A549 (cell line): ENCODE results near the gene VSTM1. TPM values are rescaled to one million over a fixed set of nuclear protein-coding genes. Genes with fewer than 3 reads are reported as not detected.
A peak's percentile ranks its signal among the peaks of the same experiment; 100 is the strongest.

Experiments used
- ATAC-seq, 2 experiments: fragments of 200-7000 bp in 1 of 2; fragments of >200 bp in 1 of 2; cut with Nextera tagmentation in 1 of 2; cut with Tn5 transposase in 1 of 2; 3 replicates each; pipeline versions ENCODE4 v1.8.0 to v1.9.1; 2018 to 2020; ENCODE audit warnings: mild to moderate bottlenecking in 1 of 2, moderate library complexity in 1 of 2
- CTCF ChIA-PET: fragments of 300-600 bp; sonication (Branson Sonifier 250); formaldehyde crosslinking; extraction: SDS; loops from one replicate; lab custom pipeline; 2021; ENCODE audit warnings: antibody characterized with exemption, inconsistent platforms; lab: Yijun Ruan, JAX
- POLR2A ChIA-PET: fragments of 350-600 bp; formaldehyde crosslinking; extraction: SDS; loops from one replicate; lab custom pipeline; 2021; ENCODE audit warnings: antibody characterized with exemption, inconsistent platforms; lab: Yijun Ruan, JAX
- DNase-seq, 2 experiments: peaks; one replicate each; pipeline versions ENCODE4 v3.0.0 to v3.0.0-alpha.2; 2011 to 2016; ENCODE audit warnings: low read depth in 1 of 2, low spot score in 1 of 2
- FAIRE-seq: peaks from 2 replicates; lab custom pipeline; 2011; peaks lifted over from hg19 to GRCh38; lab: Jason Lieb, UNC
- H3K27ac ChIP-seq, 2 experiments: fragments of >200 bp; sonication (Bioruptor Twin); formaldehyde crosslinking; 3 replicates each; pipeline ENCODE4 v1.5.1; 2016 to 2017
- H3K4me1 ChIP-seq: fragments of >200 bp; sonication (Bioruptor Twin); formaldehyde crosslinking; 3 replicates; pipeline ENCODE4 v1.6.1; 2016
- H3K4me2 ChIP-seq: fragments of >200 bp; sonication (Bioruptor Twin); formaldehyde crosslinking; 3 replicates; pipeline ENCODE4 v1.6.1; 2016
- H3K4me3 ChIP-seq: fragments of >200 bp; sonication (Bioruptor Twin); formaldehyde crosslinking; 3 replicates; pipeline ENCODE4 v1.5.1; 2016
- H3K9me3 ChIP-seq: fragments of >200 bp; sonication (Bioruptor Twin); formaldehyde crosslinking; 3 replicates; pipeline ENCODE4 v1.6.1; 2016
- CBX8 ChIP-seq: fragments of 200-600 bp; sonication (generic); IDR thresholded peaks from 2 replicates; pipeline ENCODE4 v1.6.1; 2016
- CEBPB ChIP-seq, 2 experiments: fragments of >200 bp in 1 of 2; sonication (Bioruptor Twin) in 1 of 2; formaldehyde crosslinking in 1 of 2; IDR thresholded peaks; 2 replicates each; pipeline ENCODE4 v1.6.1; 2012 to 2016
- E2F6 ChIP-seq: IDR thresholded peaks from 2 replicates; pipeline ENCODE4 v1.6.1; 2012; ENCODE audit warnings: low read depth, borderline replicate concordance
- ESRRA ChIP-seq: fragments of 150-350 bp; IDR thresholded peaks from 2 replicates; pipeline ENCODE4 v1.6.1; 2014; ENCODE audit warnings: mild to moderate bottlenecking, low read length, borderline replicate concordance
- FOSL2 ChIP-seq, 2 experiments: fragments of 450-650 bp in 1 of 2; fragments of >200 bp in 1 of 2; sonication (Bioruptor Twin) in 1 of 2; formaldehyde crosslinking; IDR thresholded peaks; 2 replicates each; pipeline versions ENCODE4 v1.5.0 to v1.6.1; 2016 to 2020; ENCODE audit warnings: mild to moderate bottlenecking in 1 of 2, moderate library complexity in 1 of 2
- GATA3 ChIP-seq: IDR thresholded peaks from 2 replicates; pipeline ENCODE4 v1.6.1; 2012; ENCODE audit warnings: borderline replicate concordance
- HEYL ChIP-seq: fragments of 250-450 bp; sonication (Bioruptor Pico); IDR thresholded peaks from 2 replicates; pipeline ENCODE4 v1.8.0; 2021; ENCODE audit warnings: mild to moderate bottlenecking, moderate library complexity
- HMGXB4 ChIP-seq: fragments of 250-450 bp; sonication (Bioruptor Pico); IDR thresholded peaks from 2 replicates; pipeline ENCODE4 v1.5.0; 2021; ENCODE audit warnings: mild to moderate bottlenecking, moderate library complexity, borderline replicate concordance
- HOXB13 ChIP-seq: fragments of 250-450 bp; sonication (Bioruptor Pico); IDR thresholded peaks from 2 replicates; pipeline ENCODE4 v1.5.0; 2020; ENCODE audit warnings: low read depth, mild to moderate bottlenecking, moderate library complexity
- JUN ChIP-seq, 2 experiments: fragments of >200 bp; sonication (Bioruptor Twin); formaldehyde crosslinking; IDR thresholded peaks; 2 replicates in 1 of 2; 3 replicates in 1 of 2; pipeline ENCODE4 v1.6.1; 2016 to 2017
- KDM5A ChIP-seq: fragments of 200-600 bp; sonication (generic); IDR thresholded peaks from 2 replicates; pipeline ENCODE4 v1.6.1; 2016; ENCODE audit warnings: antibody characterized with exemption, mild to moderate bottlenecking
- NPAS2 ChIP-seq: fragments of 250-450 bp; sonication (Bioruptor Pico); IDR thresholded peaks from 2 replicates; pipeline ENCODE4 v1.8.0; 2022; ENCODE audit warnings: mild to moderate bottlenecking, moderate library complexity, borderline replicate concordance
- PBX3 ChIP-seq: IDR thresholded peaks from 2 replicates; pipeline ENCODE4 v1.6.1; 2012
- PHF8 ChIP-seq: fragments of 200-600 bp; sonication (generic); IDR thresholded peaks from 2 replicates; pipeline ENCODE4 v1.6.1; 2016; ENCODE audit warnings: low read depth, mild to moderate bottlenecking, antibody characterized with exemption, moderate library complexity, borderline replicate concordance
- RCOR1 ChIP-seq: fragments of 150-350 bp; IDR thresholded peaks from 2 replicates; pipeline ENCODE4 v1.6.1; 2014; ENCODE audit warnings: antibody characterized with exemption, low read length, low read depth
- TFCP2L1 ChIP-seq: fragments of 250-450 bp; sonication (Bioruptor Pico); IDR thresholded peaks from 2 replicates; pipeline ENCODE4 v1.5.0; 2021; ENCODE audit warnings: mild to moderate bottlenecking
- USF2 ChIP-seq: fragments of 450-650 bp; IDR thresholded peaks from 2 replicates; pipeline ENCODE4 v1.6.1; 2014; ENCODE audit warnings: antibody characterized with exemption
- ZSCAN20 ChIP-seq: fragments of 250-450 bp; sonication (Bioruptor Pico); IDR thresholded peaks from 2 replicates; pipeline ENCODE4 v1.8.0; 2022; ENCODE audit warnings: mild to moderate bottlenecking, moderate library complexity
- WGBS: methylation state at CpG from one replicate; pipeline ENCODE4 v1.1.6; 2017; ENCODE audit errors: missing lambda C conversion rate; 5-methylcytosine and 5-hydroxymethylcytosine counted together
- polyA plus RNA-seq, 4 experiments: library from polyadenylated mRNA; depleted of rRNA in 3 of 4; stranded (reverse); fragments of >200 nt; fragmentation: RNase III in 1 of 4; extraction: RNeasy Plus Mini Kit Qiagen cat#74134 plus additional on column Dnase treatment in 1 of 4; gene quantifications; 2 replicates in 3 of 4; 3 replicates in 1 of 4; pipeline ENCODE4 v1.2.3, GENCODE V29; 2011 to 2017
- TF ChIP-seq, protein P1 (sequence below): fragments of >200 bp; sonication (Bioruptor Twin); formaldehyde crosslinking; IDR thresholded peaks from 3 replicates; pipeline ENCODE4 v1.5.1; 2016

Gene VSTM1
- polyA plus RNA-seq, 2 of the 4 experiments (the other 2 are of a cell fraction), result 0.25 to 0.50 TPM

DNA sequence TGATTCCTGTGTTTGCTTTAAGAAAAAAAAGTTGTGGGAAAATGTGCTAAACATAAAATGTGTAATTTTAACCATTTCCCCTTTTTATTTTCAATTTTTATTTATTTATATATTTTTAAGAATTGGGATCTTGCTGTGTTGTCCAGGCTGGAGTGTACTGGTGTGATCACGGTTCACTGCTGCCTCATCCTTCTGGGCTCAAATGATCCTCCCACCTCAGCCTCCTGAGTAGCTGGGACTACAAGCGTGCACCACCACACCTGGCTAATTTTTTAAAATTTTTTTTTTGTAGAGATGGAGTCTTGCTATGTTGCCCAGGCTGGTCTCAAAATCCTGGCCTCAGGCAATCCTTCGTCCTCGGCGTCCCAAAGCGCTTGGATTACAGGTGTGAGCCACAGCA lies 53.2 kb downstream of the VSTM1 start:
- FAIRE-seq (no peak), DNase-seq (no peak), ATAC-seq (no peak)
- ChIA-PET CTCF (interaction anchor here (1.4 to 1.7 kb wide), 4 partner anchors 16 to 202 kb away, joined by 3 to 6 read pairs (median 3); no protein-coding TSS in a partner anchor), POLR2A (no interaction called here)
- 93% methylated on average over 6 of the region's 6 CpGs for WGBS
- H3K4me1 ChIP-seq, result peaks cover 55% of the 10 kb centered on the region
- peak overlapping the region; percentile 92 to 94; a peak in 5 of 6 replicates for H3K27ac ChIP-seq
- TF ChIP-seq HMGXB4 (CRISPR knock-in tag) (peak; percentile 38; the same call in 1 of the 2 replicates), USF2 (no peak)
- H3K4me2 ChIP-seq, result no peak overlapping the region
- no peak overlapping the region for H3K4me3 ChIP-seq
- H3K9me3 ChIP-seq, result no peaks in the 10 kb centered on the region

GRCh38 chr19:54009440-54009839 lies 54.3 kb downstream of the VSTM1 start:
- Histone ChIP-seq H3K4me1 (peaks cover 52% of the 10 kb centered on the region), H3K4me2 (peak overlapping the region; percentile 80), H3K4me3 (no peak overlapping the region), H3K9me3 (no peaks in the 10 kb centered on the region), H3K27ac (peak overlapping the region; percentile 92 to 94)
- TF ChIP-seq GATA3 (peak; percentile 56; the same call in 1 of the 2 replicates), KDM5A (no peak), HEYL (CRISPR knock-in tag) (no peak), RCOR1 (no peak), CEBPB (IDR thresholded peaks at IDR 0.05) (peak in 1 of 2 experiments; percentile 67; a peak in 1 of 4 replicates), ESRRA (no peak), ZSCAN20 (CRISPR knock-in tag) (no peak), CBX8 (no peak), TFCP2L1 (CRISPR knock-in tag) (no peak), NPAS2 (no peak), PBX3 (no peak), JUN (IDR thresholded peaks at IDR 0.05) (no peak), HOXB13 (CRISPR knock-in tag) (no peak), FOSL2 (IDR thresholded peaks at IDR 0.05) (no peak), FOSL2 (CRISPR knock-in tag; IDR thresholded peaks at IDR 0.05) (peak; percentile 27; the same call in 1 of the 2 replicates), E2F6 (no peak), PHF8 (no peak)
- TF ChIP-seq, protein P1, sequence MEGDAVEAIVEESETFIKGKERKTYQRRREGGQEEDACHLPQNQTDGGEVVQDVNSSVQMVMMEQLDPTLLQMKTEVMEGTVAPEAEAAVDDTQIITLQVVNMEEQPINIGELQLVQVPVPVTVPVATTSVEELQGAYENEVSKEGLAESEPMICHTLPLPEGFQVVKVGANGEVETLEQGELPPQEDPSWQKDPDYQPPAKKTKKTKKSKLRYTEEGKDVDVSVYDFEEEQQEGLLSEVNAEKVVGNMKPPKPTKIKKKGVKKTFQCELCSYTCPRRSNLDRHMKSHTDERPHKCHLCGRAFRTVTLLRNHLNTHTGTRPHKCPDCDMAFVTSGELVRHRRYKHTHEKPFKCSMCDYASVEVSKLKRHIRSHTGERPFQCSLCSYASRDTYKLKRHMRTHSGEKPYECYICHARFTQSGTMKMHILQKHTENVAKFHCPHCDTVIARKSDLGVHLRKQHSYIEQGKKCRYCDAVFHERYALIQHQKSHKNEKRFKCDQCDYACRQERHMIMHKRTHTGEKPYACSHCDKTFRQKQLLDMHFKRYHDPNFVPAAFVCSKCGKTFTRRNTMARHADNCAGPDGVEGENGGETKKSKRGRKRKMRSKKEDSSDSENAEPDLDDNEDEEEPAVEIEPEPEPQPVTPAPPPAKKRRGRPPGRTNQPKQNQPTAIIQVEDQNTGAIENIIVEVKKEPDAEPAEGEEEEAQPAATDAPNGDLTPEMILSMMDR, result no peak
- ChIA-PET POLR2A (interaction anchor here (0.7 to 1.0 kb wide), 5 partner anchors 10 to 130 kb away, joined by 3 to 5 read pairs (median 3); no protein-coding TSS in a partner anchor), CTCF (interaction anchor here (0.7 to 3.6 kb wide), 8 partner anchors 8 to 159 kb away, joined by 3 to 22 read pairs (median 4); no protein-coding TSS in a partner anchor)
- 49% methylated on average over 8 of the region's 8 CpGs for WGBS
- no peak for FAIRE-seq
- ATAC-seq, result no peak
- peak in 1 of 2 experiments; percentile 80 for DNase-seq
